ENCODE data around the gene RBM8A.
A peak's percentile ranks its signal among the peaks of the same experiment; 100 is the strongest.

The RBM8A gene

GRCh38 chr1:145891587-145892485 is 35.4 kb downstream of the RBM8A start:
- peak overlapping the region; percentile 44; the same call in 1 of the 2 replicates for H2AFZ ChIP-seq (ENCODE audit: low read depth, low read length)
- no peaks in the 10 kb centered on the region for H4K20me1 ChIP-seq (ENCODE audit: insufficient read depth, low read length)
- no peak overlapping the region for H3K9ac ChIP-seq (ENCODE audit: low read depth, low read length)
- no peaks in the 10 kb centered on the region for H3K79me2 ChIP-seq (ENCODE audit: insufficient read depth, low read length)
- H3K4me2 ChIP-seq (ENCODE audit: insufficient read depth, low read length): no peak overlapping the region
- TF ChIP-seq CTCF (IDR thresholded peaks at IDR 0.05; ENCODE audit: borderline replicate concordance, extremely low read depth, low read length, poor library complexity, severe bottlenecking) (peak; percentile 83), EZH2 (IDR thresholded peaks at IDR 0.05; ENCODE audit: borderline replicate concordance, low read depth, low read length, severe bottlenecking) (no peak)
- peaks cover 8% of the 10 kb centered on the region for H3K27me3 ChIP-seq (ENCODE audit: insufficient read depth, low read length, poor library complexity)
- H3K27ac ChIP-seq (ENCODE audit: low read length): no peak overlapping the region
- H3K9me3 ChIP-seq (ENCODE audit: insufficient read depth, low read length, severe bottlenecking): no peaks in the 10 kb centered on the region
- no peak overlapping the region for H3K4me3 ChIP-seq (ENCODE audit: low read depth in 1 of 2, low read length in 2 of 2)
- ATAC-seq (ENCODE audit: insufficient read depth, low read depth): peak; percentile 92
- no peaks in the 10 kb centered on the region for H3K4me1 ChIP-seq (ENCODE audit: insufficient read depth, low read length)
- H3K36me3 ChIP-seq (ENCODE audit: insufficient read depth, low read length): no peaks in the 10 kb centered on the region
- peak; percentile 70 for DNase-seq

GRCh38 chr1:145891143-145891542 is 36.1 kb downstream of the RBM8A start:
- Histone ChIP-seq H3K27me3 (ENCODE audit: insufficient read depth, low read length, poor library complexity) (peaks cover 6% of the 10 kb centered on the region), H4K20me1 (ENCODE audit: insufficient read depth, low read length) (no peaks in the 10 kb centered on the region), H3K9me3 (ENCODE audit: insufficient read depth, low read length, severe bottlenecking) (no peaks in the 10 kb centered on the region), H3K4me3 (ENCODE audit: low read depth in 1 of 2, low read length in 2 of 2) (no peak overlapping the region), H3K4me1 (ENCODE audit: insufficient read depth, low read length) (peaks cover 2% of the 10 kb centered on the region), H3K4me2 (ENCODE audit: insufficient read depth, low read length) (no peak overlapping the region), H2AFZ (ENCODE audit: low read depth, low read length) (no peak overlapping the region), H3K36me3 (ENCODE audit: insufficient read depth, low read length) (no peaks in the 10 kb centered on the region), H3K27ac (ENCODE audit: low read length) (no peak overlapping the region), H3K9ac (ENCODE audit: low read depth, low read length) (no peak overlapping the region), H3K79me2 (ENCODE audit: insufficient read depth, low read length) (no peaks in the 10 kb centered on the region)
- DNase-seq (no peak), ATAC-seq (ENCODE audit: insufficient read depth, low read depth) (no peak)
- TF ChIP-seq CTCF (IDR thresholded peaks at IDR 0.05; ENCODE audit: borderline replicate concordance, extremely low read depth, low read length, poor library complexity, severe bottlenecking) (no peak), EZH2 (IDR thresholded peaks at IDR 0.05; ENCODE audit: borderline replicate concordance, low read depth, low read length, severe bottlenecking) (no peak)

- ATAC-seq (ENCODE audit: insufficient read depth, low read depth) (no peak), DNase-seq (no peak)
- no peaks in the 10 kb centered on the region for H3K9me3 ChIP-seq (ENCODE audit: insufficient read depth, low read length, severe bottlenecking)
- no peak for TF ChIP-seq CTCF (IDR thresholded peaks at IDR 0.05; ENCODE audit: borderline replicate concordance, extremely low read depth, low read length, poor library complexity, severe bottlenecking)
- TF ChIP-seq EZH2 (IDR thresholded peaks at IDR 0.05; ENCODE audit: borderline replicate concordance, low read depth, low read length, severe bottlenecking): no peak
- H2AFZ ChIP-seq (ENCODE audit: low read depth, low read length): no peak overlapping the region
- H3K4me3 ChIP-seq (ENCODE audit: low read depth in 1 of 2, low read length in 2 of 2): no peak overlapping the region
- no peak overlapping the region for H3K4me2 ChIP-seq (ENCODE audit: insufficient read depth, low read length)
- peaks cover 14% of the 10 kb centered on the region for H3K4me1 ChIP-seq (ENCODE audit: insufficient read depth, low read length)
- H3K36me3 ChIP-seq (ENCODE audit: insufficient read depth, low read length): no peaks in the 10 kb centered on the region
- no peaks in the 10 kb centered on the region for H3K79me2 ChIP-seq (ENCODE audit: insufficient read depth, low read length)
- H3K27me3 ChIP-seq (ENCODE audit: insufficient read depth, low read length, poor library complexity): peaks cover 17% of the 10 kb centered on the region
- H3K9ac ChIP-seq (ENCODE audit: low read depth, low read length): no peak overlapping the region
- no peak overlapping the region for H3K27ac ChIP-seq (ENCODE audit: low read length)
- no peaks in the 10 kb centered on the region for H4K20me1 ChIP-seq (ENCODE audit: insufficient read depth, low read length)
Observed at GRCh38 chr1:145889722-145890121, 37.6 kb downstream of the RBM8A start.

All from DND-41 (cell line).